ENCODE measurements around the gene SLC16A2. TPM values are rescaled to one million over a fixed set of nuclear protein-coding genes. Genes with fewer than 3 reads are reported as not detected.

SLC16A2 gene
- total RNA-seq, 1 experiment from 2014 or later, result 55.2 TPM

DNA sequence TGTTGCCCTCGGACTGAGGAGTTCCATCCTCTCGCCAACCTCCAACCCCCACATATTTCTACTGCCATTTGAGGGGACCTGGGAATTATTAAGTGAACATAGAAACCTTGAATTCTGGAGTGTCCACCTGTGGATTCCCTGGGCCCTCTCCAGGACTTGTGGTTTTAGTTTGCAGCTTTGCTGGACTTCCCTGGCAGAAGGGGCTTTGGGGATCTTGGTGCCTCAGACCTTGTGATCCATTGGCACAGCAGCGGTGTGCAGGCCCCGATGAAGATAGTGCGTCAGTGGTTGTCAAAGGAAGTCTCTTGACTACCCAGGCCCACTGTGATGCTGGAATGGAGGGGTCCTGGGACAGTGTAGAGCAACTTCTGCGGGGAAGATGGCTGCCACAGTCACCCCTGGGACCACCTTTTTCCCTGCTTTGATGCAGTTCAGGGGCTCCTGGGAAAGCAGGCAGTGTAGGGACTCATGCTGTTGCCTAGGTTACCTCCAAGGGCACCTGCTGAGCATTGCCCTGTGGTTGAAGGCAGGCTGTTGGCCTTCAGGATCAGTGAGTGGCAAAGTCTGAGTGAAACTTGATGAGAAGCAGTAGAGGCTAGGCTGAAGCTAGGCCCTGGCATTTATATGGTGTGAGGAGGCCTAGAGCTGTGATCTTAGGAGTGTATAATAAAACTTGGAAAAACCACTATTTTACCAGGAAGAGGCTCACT lies 2.2 kb downstream of the SLC16A2 start (continued):
- TF ChIP-seq SMAD4 (CRISPR knock-in tag; IDR thresholded peaks at IDR 0.05) (no peak), NFATC4 (CRISPR knock-in tag; IDR thresholded peaks at IDR 0.05) (no peak), ERG (CRISPR knock-in tag; IDR thresholded peaks at IDR 0.05) (no peak), ZMAT4 (CRISPR knock-in tag; IDR thresholded peaks at IDR 0.05) (no peak)
- TF ChIP-seq, protein P1, sequence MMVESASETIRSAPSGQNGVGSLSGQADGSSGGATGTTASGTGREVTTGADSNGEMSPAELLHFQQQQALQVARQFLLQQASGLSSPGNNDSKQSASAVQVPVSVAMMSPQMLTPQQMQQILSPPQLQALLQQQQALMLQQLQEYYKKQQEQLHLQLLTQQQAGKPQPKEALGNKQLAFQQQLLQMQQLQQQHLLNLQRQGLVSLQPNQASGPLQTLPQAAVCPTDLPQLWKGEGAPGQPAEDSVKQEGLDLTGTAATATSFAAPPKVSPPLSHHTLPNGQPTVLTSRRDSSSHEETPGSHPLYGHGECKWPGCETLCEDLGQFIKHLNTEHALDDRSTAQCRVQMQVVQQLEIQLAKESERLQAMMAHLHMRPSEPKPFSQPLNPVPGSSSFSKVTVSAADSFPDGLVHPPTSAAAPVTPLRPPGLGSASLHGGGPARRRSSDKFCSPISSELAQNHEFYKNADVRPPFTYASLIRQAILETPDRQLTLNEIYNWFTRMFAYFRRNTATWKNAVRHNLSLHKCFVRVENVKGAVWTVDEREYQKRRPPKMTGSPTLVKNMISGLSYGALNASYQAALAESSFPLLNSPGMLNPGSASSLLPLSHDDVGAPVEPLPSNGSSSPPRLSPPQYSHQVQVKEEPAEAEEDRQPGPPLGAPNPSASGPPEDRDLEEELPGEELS (CRISPR knock-in tag; IDR thresholded peaks at IDR 0.05), result no peak

GRCh38 chrX:74426071-74426470 lies 4.8 kb downstream of the SLC16A2 start:
- POLR2A ChIA-PET, result no interaction called here
- no peak for DNase-seq (ENCODE audit: low spot score)
- no peaks in the 10 kb centered on the region for H3K36me3 Mint-ChIP-seq
- no peak overlapping the region for H3K4me3 Mint-ChIP-seq
- no peak overlapping the region for H3K27ac Mint-ChIP-seq
- CTCF ChIA-PET, result no interaction called here
- H3K4me1 Mint-ChIP-seq, result peaks cover 15% of the 10 kb centered on the region
- H3K27me3 Mint-ChIP-seq (ENCODE audit: low read depth), result no peaks in the 10 kb centered on the region; the same call in 1 of the 2 replicates
- H3K9me3 Mint-ChIP-seq, result no peaks in the 10 kb centered on the region
- TF ChIP-seq ZNF317 (CRISPR knock-in tag; IDR thresholded peaks at IDR 0.05; ENCODE audit: borderline replicate concordance, low read depth), result no peak
- TF ChIP-seq GTF2I (CRISPR knock-in tag; conservative IDR thresholded peaks at IDR 0.05), result no peak
- TF ChIP-seq ZNF121 (CRISPR knock-in tag; IDR thresholded peaks at IDR 0.05), result no peak
- no peak for TF ChIP-seq CREM (CRISPR knock-in tag; IDR thresholded peaks at IDR 0.05)
- TF ChIP-seq FOXP1 (CRISPR knock-in tag; IDR thresholded peaks at IDR 0.05; ENCODE audit: borderline replicate concordance), result no peak
- TF ChIP-seq, protein P2, sequence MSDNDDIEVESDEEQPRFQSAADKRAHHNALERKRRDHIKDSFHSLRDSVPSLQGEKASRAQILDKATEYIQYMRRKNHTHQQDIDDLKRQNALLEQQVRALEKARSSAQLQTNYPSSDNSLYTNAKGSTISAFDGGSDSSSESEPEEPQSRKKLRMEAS (CRISPR knock-in tag; IDR thresholded peaks at IDR 0.05), result no peak
- TF ChIP-seq SOX15 (CRISPR knock-in tag; IDR thresholded peaks at IDR 0.05), result no peak
- TF ChIP-seq ZMAT4 (CRISPR knock-in tag; IDR thresholded peaks at IDR 0.05), result no peak
- TF ChIP-seq CREB1 (CRISPR knock-in tag; IDR thresholded peaks at IDR 0.05), result no peak
- no peak for TF ChIP-seq E2F1 (CRISPR knock-in tag; IDR thresholded peaks at IDR 0.05)
- TF ChIP-seq EMX1 (CRISPR knock-in tag; IDR thresholded peaks at IDR 0.05), result no peak
- no peak for TF ChIP-seq TP53 (CRISPR knock-in tag; IDR thresholded peaks at IDR 0.05)
- no peak for TF ChIP-seq FOXK1 (CRISPR knock-in tag; IDR thresholded peaks at IDR 0.05)
- TF ChIP-seq TEAD1 (CRISPR knock-in tag; IDR thresholded peaks at IDR 0.05), result no peak
- TF ChIP-seq ZNF671 (CRISPR knock-in tag; IDR thresholded peaks at IDR 0.05), result no peak
- no peak for TF ChIP-seq GABPB1 (CRISPR knock-in tag; IDR thresholded peaks at IDR 0.05)
- ATAC-seq, result no peak

DNA sequence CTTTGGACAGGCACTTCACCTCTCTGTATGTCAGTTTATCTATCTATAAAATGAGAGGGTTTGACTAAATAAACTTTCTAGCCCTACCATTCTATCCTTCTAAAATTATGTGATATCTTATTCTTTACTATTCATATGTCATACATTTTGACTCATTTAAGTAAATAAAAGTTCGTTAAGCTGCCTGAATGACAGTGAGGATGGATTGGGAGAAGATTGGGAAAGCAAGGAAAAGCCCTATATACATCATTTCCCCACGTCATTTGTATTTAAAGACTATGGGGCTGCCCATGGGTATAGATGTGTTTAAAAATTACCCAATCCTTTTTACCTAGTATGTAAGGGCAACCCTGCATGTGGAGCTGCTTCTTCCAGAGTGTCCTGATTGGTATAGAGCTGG lies 5.3 kb downstream of the SLC16A2 start:
- Mint-ChIP-seq H3K27ac (no peak overlapping the region), H3K4me3 (no peak overlapping the region), H3K27me3 (ENCODE audit: low read depth) (no peaks in the 10 kb centered on the region; the same call in 1 of the 2 replicates), H3K9me3 (no peaks in the 10 kb centered on the region), H3K36me3 (no peaks in the 10 kb centered on the region), H3K4me1 (peaks cover 20% of the 10 kb centered on the region)
- ATAC-seq (no peak), DNase-seq (ENCODE audit: low spot score) (no peak)
- CTCF ChIA-PET, result no interaction called here
- POLR2A ChIA-PET, result no interaction called here
- no peak for TF ChIP-seq IRF2 (CRISPR knock-in tag; IDR thresholded peaks at IDR 0.05; ENCODE audit: borderline replicate concordance, low read depth)
- no peak for TF ChIP-seq ATF1 (CRISPR knock-in tag; IDR thresholded peaks at IDR 0.05)
- TF ChIP-seq ZNF263 (CRISPR knock-in tag; IDR thresholded peaks at IDR 0.05; ENCODE audit: low read depth), result no peak
- TF ChIP-seq ZNF138 (CRISPR knock-in tag; conservative IDR thresholded peaks at IDR 0.05), result no peak
- TF ChIP-seq SMAD4 (CRISPR knock-in tag; IDR thresholded peaks at IDR 0.05), result no peak
- TF ChIP-seq PRRX2 (CRISPR knock-in tag; IDR thresholded peaks at IDR 0.05), result no peak
- no peak for TF ChIP-seq MYBL2 (CRISPR knock-in tag; IDR thresholded peaks at IDR 0.05)
- no peak for TF ChIP-seq ZNF317 (CRISPR knock-in tag; IDR thresholded peaks at IDR 0.05; ENCODE audit: borderline replicate concordance, low read depth)
- no peak for TF ChIP-seq ZNF671 (CRISPR knock-in tag; IDR thresholded peaks at IDR 0.05)
